Endothelial cell of umbilical vein (primary cell): ENCODE measurements around the gene HES1. TPM values are rescaled to one million over a fixed set of nuclear protein-coding genes. Genes with fewer than 3 reads are reported as not detected.

Experiments used
- BruUV-seq: library from RNA; stranded (reverse); fragments of 400-500 nt; replicated peaks from 2 replicates; lab custom pipeline; 2021; lab: Mats Ljungman, UMichigan
- CTCF ChIA-PET: fragments of 300-600, 350-600 bp; sonication (Branson Sonifier 250); formaldehyde crosslinking; loops from one replicate; lab custom pipeline; 2021; ENCODE audit warnings: antibody characterized with exemption, inconsistent platforms; lab: Charles Lee
- POLR2A ChIA-PET: fragments of 300-600, 350-600 bp; sonication (Branson Sonifier 250); formaldehyde crosslinking; loops from one replicate; lab custom pipeline; 2021; ENCODE audit warnings: antibody characterized with exemption, inconsistent platforms; lab: Charles Lee
- DNase-seq: peaks from one replicate; pipeline ENCODE4 v3.0.0-alpha.2; 2011; ENCODE audit warnings: low read depth, low spot score
- FAIRE-seq: peaks from 2 replicates; lab custom pipeline; 2011; peaks lifted over from hg19 to GRCh38; lab: Jason Lieb, UNC
- H2AFZ ChIP-seq: 2 replicates; pipeline ENCODE4 v1.6.0; 2012; ENCODE audit warnings: low read depth, low read length, control low read depth, inconsistent platforms
- H3K27ac ChIP-seq: 2 replicates; pipeline ENCODE4 v1.5.1; 2011; ENCODE audit warnings: low read depth, mild to moderate bottlenecking, control low read depth, low read length, moderate library complexity; ENCODE audit not compliant: insufficient read depth
- H3K27me3 ChIP-seq, 2 experiments: 2 replicates each; pipeline versions ENCODE4 v1.6.0 to v1.6.1; 2011; ENCODE audit warnings: low read length in 2 of 2, mixed read lengths in 1 of 2; ENCODE audit not compliant: control insufficient read depth in 2 of 2, insufficient read depth in 2 of 2
- H3K36me3 ChIP-seq, 2 experiments: 2 replicates in 1 of 2; 3 replicates in 1 of 2; pipeline ENCODE4 v1.5.1; 2011; ENCODE audit warnings: low read length in 2 of 2, mild to moderate bottlenecking in 1 of 2, moderate library complexity in 1 of 2; ENCODE audit not compliant: control insufficient read depth in 2 of 2, insufficient read depth in 2 of 2; ENCODE audit errors: extremely low read depth in 1 of 2
- H3K4me1 ChIP-seq: 3 replicates; pipeline ENCODE4 v1.5.1; 2011; ENCODE audit warnings: mild to moderate bottlenecking, low read length; ENCODE audit not compliant: control insufficient read depth, insufficient read depth; ENCODE audit errors: extremely low read depth
- H3K4me2 ChIP-seq: 2 replicates; pipeline ENCODE4 v1.6.1; 2011; ENCODE audit warnings: low read length, control low read depth, mixed read lengths; ENCODE audit not compliant: insufficient read depth
- H3K4me3 ChIP-seq, 3 experiments: fragments of 200-600 bp in 1 of 3; sonication (generic), shearing (Covaris generic) in 1 of 3; replicated peaks in 1 of 3; 2 replicates each; pipeline ENCODE4 v1.5.1; 2011 to 2016; ENCODE audit warnings: control low read depth in 3 of 3, low read length in 3 of 3, mild to moderate bottlenecking in 2 of 3, inconsistent platforms in 1 of 3, low read depth in 1 of 3, moderate library complexity in 1 of 3; ENCODE audit not compliant: insufficient read depth in 1 of 3
- H3K79me2 ChIP-seq: 2 replicates; pipeline ENCODE4 v1.6.0; 2012; ENCODE audit warnings: low read length, inconsistent platforms; ENCODE audit not compliant: control insufficient read depth, insufficient read depth
- H3K9ac ChIP-seq: replicated peaks from 2 replicates; pipeline ENCODE3; 2011; ENCODE audit warnings: low read length, control low read depth; ENCODE audit not compliant: insufficient read depth; ENCODE audit errors: extremely low read depth
- H3K9me1 ChIP-seq: replicated peaks from 3 replicates; pipeline ENCODE4 v1.6.0; 2011; ENCODE audit warnings: mild to moderate bottlenecking, low read length; ENCODE audit not compliant: control insufficient read depth, insufficient read depth; ENCODE audit errors: extremely low read depth
- H3K9me3 ChIP-seq: replicated peaks from 2 replicates; pipeline ENCODE4 v1.5.1; 2012; ENCODE audit warnings: low read length, inconsistent platforms; ENCODE audit not compliant: control insufficient read depth, insufficient read depth
- H4K20me1 ChIP-seq: replicated peaks from 2 replicates; pipeline ENCODE3; 2011; ENCODE audit warnings: mild to moderate bottlenecking, low read length; ENCODE audit not compliant: control insufficient read depth, insufficient read depth; ENCODE audit errors: extremely low read depth
- CTCF ChIP-seq, 2 donors: IDR thresholded peaks; 1 replicate in 1 of 2; 2 replicates in 1 of 2; pipeline ENCODE4 v1.5.1; 2011; ENCODE audit warnings: low read length in 2 of 2, mild to moderate bottlenecking in 2 of 2, moderate library complexity in 2 of 2, control low read depth in 1 of 2, inconsistent platforms in 1 of 2, low read depth in 1 of 2; ENCODE audit not compliant: insufficient read depth in 1 of 2; ENCODE audit errors: extremely low read depth in 1 of 2
- EZH2 ChIP-seq: IDR thresholded peaks from 2 replicates; pipeline ENCODE4 v1.6.1; 2012; ENCODE audit warnings: borderline replicate concordance, low read depth, mild to moderate bottlenecking, moderate library complexity, low read length, inconsistent platforms; ENCODE audit not compliant: severe bottlenecking
- FOS ChIP-seq: IDR thresholded peaks from 2 replicates; pipeline ENCODE4 v1.6.1; 2011; ENCODE audit warnings: mild to moderate bottlenecking, low read length, moderate library complexity, borderline replicate concordance; ENCODE audit not compliant: insufficient read depth
- GATA2 ChIP-seq: IDR thresholded peaks from 2 replicates; pipeline ENCODE4 v1.7.0; 2011; ENCODE audit warnings: low read depth, mild to moderate bottlenecking, moderate library complexity, mixed read lengths, low read length; ENCODE audit not compliant: insufficient read length, insufficient read depth
- JUN ChIP-seq: IDR thresholded peaks from 2 replicates; pipeline ENCODE4 v1.6.1; 2011; ENCODE audit warnings: borderline replicate concordance, low read depth; ENCODE audit not compliant: insufficient read length, insufficient read depth
- MAX ChIP-seq: IDR thresholded peaks from 2 replicates; pipeline ENCODE4 v1.6.1; 2011; ENCODE audit not compliant: insufficient read depth, insufficient read length
- MYC ChIP-seq: IDR thresholded peaks from one replicate; pipeline ENCODE4 v1.6.1; 2011; ENCODE audit warnings: mild to moderate bottlenecking, low read depth, low read length
- POLR2A ChIP-seq: IDR thresholded peaks from 2 replicates; pipeline ENCODE4 v1.6.1; 2012; ENCODE audit warnings: low read depth, mild to moderate bottlenecking, control low read depth, low read length
- POLR2AphosphoS5 ChIP-seq: IDR thresholded peaks from 2 replicates; pipeline ENCODE4 v1.6.1; 2012; ENCODE audit warnings: low read depth, mild to moderate bottlenecking, control low read depth, low read length, moderate library complexity; ENCODE audit not compliant: insufficient read depth
- dilution Hi-C: fragments of 300-500 bp; cut with MboI; formaldehyde crosslinking; loops from one replicate; pipeline ENCODE4 v1.15.0; 2019; ENCODE audit warnings: low sequenced_read_pairs; ENCODE audit not compliant: extremely low pct_ligation_motif_present
- intact Hi-C: fragments of 100-400 bp; cut with micrococcal nuclease; formaldehyde crosslinking; loops from one replicate; pipeline ENCODE4 v1.10.0; 2022
- polyA plus RNA-seq, 4 experiments: library from polyadenylated mRNA; depleted of rRNA in 3 of 4; stranded (reverse) in 3 of 4; unstranded in 1 of 4; fragments of >200 nt; gene quantifications; 2 replicates each; pipeline versions ENCODE4 v1.2.1 to v1.2.3, GENCODE V29; 2011 to 2012; ENCODE audit warnings: missing spikeins in 1 of 4
- total RNA-seq: library from RNA; stranded (reverse); gene quantifications from 2 replicates; pipeline ENCODE4 v1.2.3, GENCODE V29; 2021

Gene HES1
- total and polyA plus RNA-seq, 2 donors (not counting 3 experiments of a cell fraction or from before 2014, with no cell fraction given): 42.0 to 210 TPM

DNA sequence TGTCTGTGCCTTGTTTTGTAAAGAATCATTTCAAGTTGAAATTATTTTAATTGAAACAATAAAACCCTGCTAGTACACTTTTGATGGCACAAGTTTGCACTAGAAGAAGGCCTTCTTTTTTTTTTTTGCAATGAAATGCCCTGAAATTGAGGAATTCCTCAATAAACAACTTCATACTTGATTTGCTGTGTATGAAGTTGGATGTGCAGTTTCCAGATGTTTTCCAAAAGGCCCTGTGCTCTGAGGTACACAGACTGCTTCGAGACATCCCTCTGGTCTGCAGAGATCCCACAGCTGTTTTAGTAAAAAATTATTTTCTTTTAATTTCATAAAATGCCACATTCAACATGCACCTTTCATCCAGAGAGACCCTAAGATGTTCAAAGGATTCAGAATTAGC is 48.9 kb downstream of the HES1 start:
- Histone ChIP-seq H3K36me3 (no peaks in the 10 kb centered on the region), H2AFZ (no peak overlapping the region), H3K4me1 (no peaks in the 10 kb centered on the region), H3K9ac (no peak overlapping the region), H3K4me2 (no peak overlapping the region), H3K4me3 (no peak overlapping the region), H3K27ac (no peak overlapping the region), H3K9me1 (no peaks in the 10 kb centered on the region), H3K79me2 (no peaks in the 10 kb centered on the region), H3K27me3 (no peaks in the 10 kb centered on the region), H4K20me1 (no peaks in the 10 kb centered on the region), H3K9me3 (no peaks in the 10 kb centered on the region)
- dilution Hi-C loops: no loop called here
- ChIA-PET POLR2A (no interaction called here), CTCF (interaction anchor here (1.9 kb wide), 1 partner anchor 131 kb away, joined by 5 read pairs; no protein-coding TSS in a partner anchor)
- DNase-seq: no peak
- no peak for FAIRE-seq
- no TSS peak for BruUV-seq
- TF ChIP-seq FOS: no peak
- TF ChIP-seq MAX: no peak
- TF ChIP-seq GATA2: no peak
- TF ChIP-seq CTCF (IDR thresholded peaks at IDR 0.05; ENCODE audit: extremely low read depth in 1 of 2, insufficient read depth in 1 of 2, low read depth in 1 of 2, low read length in 2 of 2): no peak
- TF ChIP-seq JUN: no peak
- TF ChIP-seq MYC: no peak
- no peak for TF ChIP-seq POLR2AphosphoS5
- TF ChIP-seq POLR2A: no peak
- TF ChIP-seq EZH2: no peak
- intact Hi-C loops: no loop called here
